ENCODE results near the gene SCYGR8. TPM values are rescaled to one million over a fixed set of nuclear protein-coding genes. Genes with fewer than 3 reads are reported as not detected.

The SCYGR8 gene
- total RNA-seq: not detected

GRCh38 chr2:227745594-227745993 lies at the start of gene SCYGR8:
Gene SCYGR8 (plus strand): TSS chr2:227745894. CDS start chr2:227745894, 0 bp downstream.
- H3K4me3 ChIP-seq: no peak within 1 kb of the TSS
- no peaks in the 10 kb centered on the region for H3K4me1 ChIP-seq
- intact Hi-C loops (cut with DNase I; ENCODE audit: low total_unique reads) (no loop called here), in situ Hi-C loops (cut with MboI; ENCODE audit: low sequenced_read_pairs in 4 of 4) (no loop called here)
- H3K36me3 ChIP-seq: no peaks in the 10 kb centered on the region
- no peaks in the 10 kb centered on the region for H3K9me3 ChIP-seq
- DNase-seq (no peak), ATAC-seq (no peak)
- no peak within 1 kb of the TSS for H3K27ac ChIP-seq
- TF ChIP-seq CTCF (IDR thresholded peaks at IDR 0.05 in 4 of 5, conservative IDR thresholded peaks at IDR 0.05 in 1 of 5): no peak
- no peak for TF ChIP-seq POLR2A (IDR thresholded peaks at IDR 0.05)
- no peaks in the 10 kb centered on the region for H3K27me3 ChIP-seq

- Histone ChIP-seq H3K36me3 (no peaks in the 10 kb centered on the region), H3K27ac (no peak overlapping the region), H3K27me3 (no peaks in the 10 kb centered on the region), H3K4me1 (no peaks in the 10 kb centered on the region), H3K4me3 (no peak overlapping the region), H3K9me3 (no peaks in the 10 kb centered on the region)
- in situ Hi-C loops (cut with MboI; ENCODE audit: low sequenced_read_pairs in 4 of 4): no loop called here
- TF ChIP-seq POLR2A (IDR thresholded peaks at IDR 0.05) (no peak), CTCF (IDR thresholded peaks at IDR 0.05 in 4 of 5, conservative IDR thresholded peaks at IDR 0.05 in 1 of 5) (no peak)
- DNase-seq: no peak
- ATAC-seq: no peak
- intact Hi-C loops (cut with DNase I; ENCODE audit: low total_unique reads): no loop called here
Observed at GRCh38 chr2:227696990-227697679, 48.6 kb upstream of the SCYGR8 start.

- H3K27me3 ChIP-seq: no peaks in the 10 kb centered on the region
- no peak overlapping the region for H3K27ac ChIP-seq
- intact Hi-C loops (cut with DNase I; ENCODE audit: low total_unique reads): no loop called here
- no peaks in the 10 kb centered on the region for H3K4me1 ChIP-seq
- ATAC-seq: no peak
- H3K9me3 ChIP-seq: no peaks in the 10 kb centered on the region
- no peaks in the 10 kb centered on the region for H3K36me3 ChIP-seq
- no peak for DNase-seq
- H3K4me3 ChIP-seq: no peak overlapping the region
- in situ Hi-C loops (cut with MboI; ENCODE audit: low sequenced_read_pairs in 4 of 4): no loop called here
- TF ChIP-seq POLR2A (IDR thresholded peaks at IDR 0.05) (no peak), CTCF (IDR thresholded peaks at IDR 0.05 in 4 of 5, conservative IDR thresholded peaks at IDR 0.05 in 1 of 5) (no peak)
Observed at GRCh38 chr2:227701556-227701955, 44.1 kb upstream of the SCYGR8 start.

- intact Hi-C loops (cut with DNase I; ENCODE audit: low total_unique reads): no loop called here
- DNase-seq: no peak
- no peaks in the 10 kb centered on the region for H3K4me1 ChIP-seq
Observed at GRCh38 chr2:227703280-227703732, 42.4 kb upstream of the SCYGR8 start.

More at GRCh38 chr2:227703280-227703732, 42.4 kb upstream of the SCYGR8 start:
- in situ Hi-C loops (cut with MboI; ENCODE audit: low sequenced_read_pairs in 4 of 4): no loop called here
- TF ChIP-seq CTCF (IDR thresholded peaks at IDR 0.05 in 4 of 5, conservative IDR thresholded peaks at IDR 0.05 in 1 of 5) (no peak), POLR2A (IDR thresholded peaks at IDR 0.05) (no peak)
- H3K4me3 ChIP-seq: no peak overlapping the region
- H3K27me3 ChIP-seq: no peaks in the 10 kb centered on the region
- no peak for ATAC-seq
- no peak overlapping the region for H3K27ac ChIP-seq
- no peaks in the 10 kb centered on the region for H3K36me3 ChIP-seq
- H3K9me3 ChIP-seq: no peaks in the 10 kb centered on the region
